HG03520 (cell line): ENCODE results near the gene CCDC47.
"Not testable (repeated sequence)": the region's sequence is repeated elsewhere in the genome, so short reads cannot be mapped to it uniquely, and the experiment has no call there.

Experiments
- ATAC-seq: cut with Tn5 transposase; IDR thresholded peaks from one replicate; pipeline ENCODE4 v1.9.1; 2021; ENCODE audit warnings: mild to moderate bottlenecking, moderate library complexity; ENCODE audit not compliant: unreplicated experiment

CCDC47 gene

GRCh38 chr17:63741143-63741407 lies 32.3 kb downstream of the CCDC47 start:
- peak; percentile 18 for ATAC-seq

GRCh38 chr17:63740464-63741142 lies 32.8 kb downstream of the CCDC47 start:
- ATAC-seq = no peak

- no peak for ATAC-seq
Measured at GRCh38 chr17:63735691-63736090, 37.7 kb downstream of the CCDC47 start.

- no peak for ATAC-seq
Measured at GRCh38 chr17:63722403-63722802, 51.0 kb downstream of the CCDC47 start.

- not testable (repeated sequence) for ATAC-seq
Measured at GRCh38 chr17:63720194-63720593, 53.2 kb downstream of the CCDC47 start.

- ATAC-seq = no peak
Measured at GRCh38 chr17:63718988-63719387, 54.4 kb downstream of the CCDC47 start.

- ATAC-seq = no peak
Measured at GRCh38 chr17:63716426-63716825, 57.0 kb downstream of the CCDC47 start.

GRCh38 chr17:63714550-63715277 lies 58.7 kb downstream of the CCDC47 start:
- no peak for ATAC-seq

- no peak for ATAC-seq
Measured at GRCh38 chr17:63709110-63709509, 64.3 kb downstream of the CCDC47 start.

- ATAC-seq = no peak
Measured at GRCh38 chr17:63707151-63707550, 66.2 kb downstream of the CCDC47 start.

GRCh38 chr17:63706336-63707082 lies 66.9 kb downstream of the CCDC47 start:
- ATAC-seq = no peak

GRCh38 chr17:63705657-63706056 lies 67.7 kb downstream of the CCDC47 start:
- ATAC-seq = no peak

- no peak for ATAC-seq
Measured at GRCh38 chr17:63704836-63705235, 68.6 kb downstream of the CCDC47 start.

GRCh38 chr17:63704259-63704576 lies 69.2 kb downstream of the CCDC47 start:
- no peak for ATAC-seq

GRCh38 chr17:63703556-63704258 lies 69.7 kb downstream of the CCDC47 start:
- no peak for ATAC-seq

GRCh38 chr17:63703029-63703428 lies 70.4 kb downstream of the CCDC47 start:
- ATAC-seq = no peak

GRCh38 chr17:63702721-63703015 lies 70.7 kb downstream of the CCDC47 start:
- ATAC-seq = no peak

- ATAC-seq = no peak
Measured at GRCh38 chr17:63701868-63702720, 71.3 kb downstream of the CCDC47 start.

GRCh38 chr17:63701456-63701820 lies 72.0 kb downstream of the CCDC47 start:
- no peak for ATAC-seq

GRCh38 chr17:63700528-63701455 lies 72.6 kb downstream of the CCDC47 start:
- no peak for ATAC-seq
